Hepatocyte (in vitro differentiated cells): Measurements from ENCODE around the gene TEDDM1. TPM values are rescaled to one million over a fixed set of nuclear protein-coding genes. Genes with fewer than 3 reads are reported as not detected.
A peak's percentile ranks its signal among the peaks of the same experiment; 100 is the strongest.
"Not testable (repeated sequence)": the region's sequence is repeated elsewhere in the genome, so short reads cannot be mapped to it uniquely, and the experiment has no call there.

ENCODE experiments used
- DNase-seq: peaks from one replicate; pipeline ENCODE4 v3.0.0-alpha.2; 2016; ENCODE audit warnings: low spot score
- H2AFZ ChIP-seq: fragments of 200-600 bp; sonication (generic); 2 replicates; pipeline ENCODE4 v1.6.0; 2016; ENCODE audit warnings: antibody characterized with exemption, mild to moderate bottlenecking
- H3K27ac ChIP-seq: fragments of 200-600 bp; sonication (generic); 2 replicates; pipeline ENCODE4 v1.5.1; 2016; ENCODE audit warnings: mild to moderate bottlenecking
- H3K27me3 ChIP-seq: fragments of 200-600 bp; sonication (generic); 2 replicates; pipeline ENCODE4 v1.6.1; 2016
- H3K36me3 ChIP-seq: fragments of 200-600 bp; sonication (generic); replicated peaks from 2 replicates; pipeline ENCODE4 v1.5.1; 2016; ENCODE audit warnings: low read depth; ENCODE audit not compliant: insufficient read depth
- H3K4me1 ChIP-seq: fragments of 200-600 bp; sonication (generic); 2 replicates; pipeline ENCODE4 v1.5.1; 2016; ENCODE audit warnings: mild to moderate bottlenecking, moderate library complexity; ENCODE audit not compliant: insufficient read depth
- H3K4me2 ChIP-seq: fragments of 200-600 bp; sonication (generic); 2 replicates; pipeline ENCODE4 v1.6.0; 2016
- H3K4me3 ChIP-seq: fragments of 200-600 bp; sonication (generic); 2 replicates; pipeline ENCODE4 v1.5.1; 2016; ENCODE audit warnings: mild to moderate bottlenecking
- H3K79me2 ChIP-seq: fragments of 200-600 bp; sonication (generic); 2 replicates; pipeline ENCODE4 v1.6.0; 2017; ENCODE audit warnings: mild to moderate bottlenecking
- H3K9me2 ChIP-seq: fragments of 200-600 bp; sonication (generic); replicated peaks from 2 replicates; pipeline ENCODE4 v1.6.0; 2017; ENCODE audit warnings: mild to moderate bottlenecking; ENCODE audit not compliant: insufficient read depth
- H3K9me3 ChIP-seq: fragments of 200-600 bp; sonication (generic); 2 replicates; pipeline ENCODE4 v1.5.1; 2016; ENCODE audit warnings: low read depth, mild to moderate bottlenecking
- H4K20me1 ChIP-seq: fragments of 200-600 bp; sonication (generic); 2 replicates; pipeline ENCODE4 v1.6.0; 2016; ENCODE audit warnings: mild to moderate bottlenecking; ENCODE audit not compliant: insufficient read depth, poor library complexity, severe bottlenecking
- CTCF ChIP-seq: fragments of 200-600 bp; sonication (generic); IDR thresholded peaks from 2 replicates; pipeline ENCODE4 v1.5.1; 2016; ENCODE audit warnings: antibody characterized with exemption, mild to moderate bottlenecking; ENCODE audit not compliant: poor library complexity
- EZH2 ChIP-seq: fragments of 200-600 bp; sonication (generic); IDR thresholded peaks from 2 replicates; pipeline ENCODE4 v1.6.1; 2016; ENCODE audit warnings: antibody characterized with exemption, mild to moderate bottlenecking, borderline replicate concordance
- EZH2phosphoT487 ChIP-seq: fragments of 200-600 bp; sonication (generic); IDR thresholded peaks from one replicate; pipeline ENCODE4 v1.6.1; 2018; ENCODE audit warnings: antibody characterized with exemption, mild to moderate bottlenecking, low read depth, moderate library complexity; ENCODE audit not compliant: unreplicated experiment, severe bottlenecking
- WGBS: methylation state at CpG from one replicate; pipeline ENCODE4 v1.1.6; 2016; ENCODE audit warnings: low lambda C conversion rate; ENCODE audit errors: missing lambda C conversion rate; 5-methylcytosine and 5-hydroxymethylcytosine counted together
- polyA plus RNA-seq: library from polyadenylated mRNA; unstranded; fragments of >200 nt; fragmentation: Nextera tagmentation; extraction: Ambion mirVana; gene quantifications from 2 replicates; pipeline ENCODE4 v1.2.1, GENCODE V29; 2016
- total RNA-seq: library from RNA; depleted of rRNA; stranded (reverse); fragments of >200 nt; gene quantifications from 2 replicates; pipeline ENCODE4 v1.2.3, GENCODE V29; 2014

TEDDM1 gene
- total and polyA plus RNA-seq, 2 experiments from 2014 or later, result not detected

- Histone ChIP-seq H3K4me3 (no peak overlapping the region), H3K36me3 (peaks cover 10% of the 10 kb centered on the region), H3K4me1 (peaks cover 8% of the 10 kb centered on the region), H3K4me2 (no peak overlapping the region), H3K9me2 (no peaks in the 10 kb centered on the region), H3K79me2 (peaks cover 28% of the 10 kb centered on the region), H3K27me3 (no peaks in the 10 kb centered on the region), H4K20me1 (peaks cover 36% of the 10 kb centered on the region), H3K9me3 (no peaks in the 10 kb centered on the region), H3K27ac (peak overlapping the region; percentile 6), H2AFZ (no peak overlapping the region)
- 85% methylated on average over 4 of the region's 4 CpGs for WGBS
- no peak for DNase-seq
- no peak for TF ChIP-seq EZH2phosphoT487
- no peak for TF ChIP-seq EZH2
These were observed 17.3 kb downstream of the TEDDM1 start for GRCh38 chr1:182383037-182383661.

GRCh38 chr1:182381962-182382819 lies 18.3 kb downstream of the TEDDM1 start:
- Histone ChIP-seq H3K27me3 (no peaks in the 10 kb centered on the region), H3K4me1 (no peaks in the 10 kb centered on the region), H3K79me2 (peaks cover 19% of the 10 kb centered on the region), H3K9me2 (no peaks in the 10 kb centered on the region), H4K20me1 (peaks cover 26% of the 10 kb centered on the region), H3K9me3 (no peaks in the 10 kb centered on the region), H3K36me3 (peaks cover 10% of the 10 kb centered on the region), H2AFZ (no peak overlapping the region), H3K27ac (peak overlapping the region; percentile 6), H3K4me2 (no peak overlapping the region), H3K4me3 (no peak overlapping the region)
- TF ChIP-seq CTCF (no peak), EZH2 (no peak), EZH2phosphoT487 (no peak)
- DNase-seq, result no peak
- 73% methylated on average over 9 of the region's 9 CpGs for WGBS

- H2AFZ ChIP-seq, result no peak overlapping the region
- WGBS, result 77% methylated on average over 4 of the region's 4 CpGs
These were observed 20.3 kb downstream of the TEDDM1 start for GRCh38 chr1:182380199-182380598.

DNA sequence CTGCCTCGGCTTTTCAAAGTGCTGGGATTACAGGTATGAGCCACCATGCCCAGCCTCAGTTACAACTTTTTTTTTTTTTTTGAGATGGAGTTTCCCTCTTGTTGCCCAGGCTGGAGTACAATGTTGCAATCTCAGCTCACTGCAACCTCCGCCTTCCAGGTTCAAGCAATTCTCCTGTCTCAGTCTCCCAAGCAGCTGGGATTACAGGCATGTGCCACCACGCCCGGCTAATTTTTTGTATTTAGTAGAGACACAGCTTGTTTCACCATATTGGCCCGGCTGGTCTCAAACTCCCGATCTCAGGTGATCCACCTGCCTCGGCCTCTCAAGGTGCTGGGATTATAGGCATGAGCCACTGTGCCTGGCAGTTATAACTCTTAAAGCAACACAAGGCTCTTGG lies 20.7 kb downstream of the TEDDM1 start:
- not testable (repeated sequence) for H3K79me2 ChIP-seq, H2AFZ ChIP-seq, DNase-seq, H3K9me3 ChIP-seq, H3K36me3 ChIP-seq, H3K4me2 ChIP-seq, H3K27me3 ChIP-seq, H3K4me3 ChIP-seq, H3K27ac ChIP-seq, H3K4me1 ChIP-seq, H3K9me2 ChIP-seq
- WGBS, result 92% methylated on average over 7 of the region's 7 CpGs
- H4K20me1 ChIP-seq, result peaks cover 10% of the 10 kb centered on the region

More at GRCh38 chr1:182380199-182380598, 20.3 kb downstream of the TEDDM1 start:
- peaks cover 13% of the 10 kb centered on the region for H4K20me1 ChIP-seq
- H3K79me2 ChIP-seq, result no peaks in the 10 kb centered on the region
- H3K36me3 ChIP-seq, result no peaks in the 10 kb centered on the region
- no peaks in the 10 kb centered on the region for H3K9me2 ChIP-seq
- no peak for DNase-seq
- no peak overlapping the region for H3K27ac ChIP-seq
- H3K27me3 ChIP-seq, result no peaks in the 10 kb centered on the region
- H3K9me3 ChIP-seq, result no peaks in the 10 kb centered on the region
- no peaks in the 10 kb centered on the region for H3K4me1 ChIP-seq
- no peak overlapping the region for H3K4me3 ChIP-seq
- TF ChIP-seq EZH2phosphoT487 (no peak), EZH2 (no peak), CTCF (no peak)
- H3K4me2 ChIP-seq, result no peak overlapping the region
